NCI-H2029 treated with DMSO at 0.1 percent for 48 hours (cell line): Measurements from ENCODE around the gene KCNJ1.

Experiments used
- DNase-seq: peaks from one replicate; lab custom pipeline; 2025; lab: John Stamatoyannopoulos, UW

Gene KCNJ1

GRCh38 chr11:128881221-128881620 lies 14.1 kb upstream of the KCNJ1 start:
- no peak for DNase-seq

- no peak for DNase-seq
Measured at GRCh38 chr11:128879817-128880216, 12.7 kb upstream of the KCNJ1 start.

GRCh38 chr11:128878455-128878854 lies 11.4 kb upstream of the KCNJ1 start:
- DNase-seq, result no peak

- DNase-seq, result no peak
Measured at GRCh38 chr11:128877726-128878125, 10.6 kb upstream of the KCNJ1 start.

- DNase-seq, result no peak
Measured at GRCh38 chr11:128876133-128876650, 9.1 kb upstream of the KCNJ1 start.

GRCh38 chr11:128874427-128874826 lies 7.3 kb upstream of the KCNJ1 start:
- no peak for DNase-seq

GRCh38 chr11:128872594-128872993 lies 5.5 kb upstream of the KCNJ1 start:
- no peak for DNase-seq

GRCh38 chr11:128872094-128872493 lies 5.0 kb upstream of the KCNJ1 start:
- DNase-seq, result no peak

GRCh38 chr11:128871168-128871610 lies 4.1 kb upstream of the KCNJ1 start:
- DNase-seq, result no peak

- no peak for DNase-seq
Measured at GRCh38 chr11:128868841-128869671, 2.0 kb upstream of the KCNJ1 start.

- DNase-seq, result no peak
Measured at GRCh38 chr11:128865490-128865889, 1.6 kb downstream of the KCNJ1 start.

- no peak for DNase-seq
Measured at GRCh38 chr11:128862908-128863660, 4.0 kb downstream of the KCNJ1 start.

GRCh38 chr11:128862406-128862805 lies 4.7 kb downstream of the KCNJ1 start:
- DNase-seq, result no peak

GRCh38 chr11:128860571-128861361 lies 6.3 kb downstream of the KCNJ1 start:
- no peak for DNase-seq

- DNase-seq, result no peak
Measured at GRCh38 chr11:128859563-128860441, 7.3 kb downstream of the KCNJ1 start.

- no peak for DNase-seq
Measured at GRCh38 chr11:128857341-128857740, 9.8 kb downstream of the KCNJ1 start.

- no peak for DNase-seq
Measured at GRCh38 chr11:128856241-128856640, 10.9 kb downstream of the KCNJ1 start.

GRCh38 chr11:128854841-128855240 lies 12.3 kb downstream of the KCNJ1 start:
- no peak for DNase-seq

GRCh38 chr11:128853559-128853958 lies 13.5 kb downstream of the KCNJ1 start:
- DNase-seq, result no peak

GRCh38 chr11:128852327-128853023 lies 14.6 kb downstream of the KCNJ1 start:
- DNase-seq, result no peak
